DMS 273 (cell line): ENCODE results near the gene PCDHA10.
"Not testable (repeated sequence)": the region's sequence is repeated elsewhere in the genome, so short reads cannot be mapped to it uniquely, and the experiment has no call there.

Experiments used
- DNase-seq: peaks from one replicate; lab custom pipeline; 2025; ENCODE audit not compliant: unreplicated experiment; lab: John Stamatoyannopoulos, UW

Gene PCDHA10

DNA sequence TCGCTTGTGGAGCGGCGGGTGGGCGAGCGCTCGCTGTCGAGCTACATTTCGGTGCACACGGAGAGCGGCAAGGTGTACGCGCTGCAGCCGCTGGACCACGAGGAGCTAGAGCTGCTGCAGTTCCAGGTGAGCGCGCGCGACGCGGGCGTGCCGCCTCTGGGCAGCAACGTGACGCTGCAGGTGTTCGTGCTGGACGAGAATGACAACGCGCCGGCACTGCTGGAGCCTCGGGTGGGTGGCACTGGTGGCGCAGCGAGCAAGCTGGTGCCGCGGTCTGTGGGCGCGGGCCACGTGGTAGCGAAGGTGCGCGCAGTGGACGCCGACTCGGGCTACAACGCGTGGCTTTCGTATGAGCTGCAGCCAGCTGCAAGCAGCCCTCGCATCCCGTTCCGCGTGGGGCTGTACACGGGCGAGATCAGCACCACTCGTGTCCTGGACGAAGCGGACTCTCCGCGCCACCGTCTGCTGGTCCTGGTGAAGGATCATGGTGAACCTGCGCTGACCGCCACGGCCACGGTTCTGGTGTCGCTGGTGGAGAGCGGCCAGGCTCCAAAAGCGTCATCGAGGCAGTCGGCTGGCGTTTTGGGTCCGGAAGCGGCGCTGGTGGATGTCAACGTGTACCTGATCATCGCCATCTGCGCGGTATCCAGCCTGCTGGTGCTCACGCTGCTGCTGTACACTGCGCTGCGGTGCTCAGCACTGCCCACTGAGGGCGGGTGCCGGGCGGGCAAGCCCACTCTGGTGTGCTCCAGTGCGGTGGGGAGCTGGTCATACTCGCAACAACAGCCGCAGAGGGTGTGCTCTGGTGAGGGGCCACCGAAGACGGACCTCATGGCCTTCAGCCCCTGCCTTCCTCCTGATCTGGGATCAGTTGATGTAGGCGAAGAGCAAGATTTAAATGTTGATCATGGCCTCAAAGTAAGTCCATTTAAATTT is 12.6 kb upstream of the PCDHA10 start:
- DNase-seq, result no peak

DNA sequence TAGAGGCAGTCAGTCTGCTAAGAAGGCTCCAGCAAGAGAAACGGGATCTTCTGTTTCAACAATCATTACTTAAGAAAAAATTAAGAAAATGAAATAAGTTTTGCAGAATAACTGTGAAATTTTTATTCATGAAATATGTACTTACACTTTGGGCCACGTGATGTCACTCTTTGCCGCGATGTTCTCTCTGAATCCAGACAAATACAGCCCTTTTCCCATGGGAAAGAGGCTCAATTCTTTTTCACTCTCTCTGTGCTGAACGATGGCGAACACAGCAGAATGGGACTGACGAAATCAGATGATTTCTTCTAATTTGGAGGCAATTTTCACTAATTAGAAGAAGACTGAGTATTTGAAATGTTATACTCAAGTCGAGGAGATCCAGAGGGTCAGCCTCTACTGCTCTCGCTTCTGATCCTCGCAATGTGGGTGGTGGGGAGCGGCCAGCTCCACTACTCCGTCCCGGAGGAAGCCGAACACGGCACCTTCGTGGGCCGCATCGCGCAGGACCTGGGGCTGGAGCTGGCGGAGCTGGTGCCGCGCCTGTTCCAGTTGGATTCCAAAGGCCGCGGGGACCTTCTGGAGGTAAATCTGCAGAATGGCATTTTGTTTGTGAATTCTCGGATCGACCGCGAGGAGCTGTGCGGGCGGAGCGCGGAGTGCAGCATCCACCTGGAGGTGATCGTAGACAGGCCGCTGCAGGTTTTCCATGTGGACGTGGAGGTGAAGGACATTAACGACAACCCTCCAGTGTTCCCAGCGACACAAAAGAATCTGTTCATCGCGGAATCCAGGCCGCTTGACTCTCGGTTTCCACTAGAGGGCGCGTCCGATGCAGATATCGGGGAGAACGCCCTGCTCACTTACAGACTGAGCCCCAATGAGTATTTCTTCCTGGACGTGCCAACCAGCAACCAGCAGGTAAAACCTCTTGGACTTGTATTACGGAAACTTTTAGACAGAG is 7.3 kb upstream of the PCDHA10 start, which contains the start of gene PCDHA9:
Gene PCDHA9 (plus strand): TSS at position 244 of the 964 bp plus-strand sequence. CDS start 114 bp downstream, at position 358.
- not testable (repeated sequence) for DNase-seq

DNA sequence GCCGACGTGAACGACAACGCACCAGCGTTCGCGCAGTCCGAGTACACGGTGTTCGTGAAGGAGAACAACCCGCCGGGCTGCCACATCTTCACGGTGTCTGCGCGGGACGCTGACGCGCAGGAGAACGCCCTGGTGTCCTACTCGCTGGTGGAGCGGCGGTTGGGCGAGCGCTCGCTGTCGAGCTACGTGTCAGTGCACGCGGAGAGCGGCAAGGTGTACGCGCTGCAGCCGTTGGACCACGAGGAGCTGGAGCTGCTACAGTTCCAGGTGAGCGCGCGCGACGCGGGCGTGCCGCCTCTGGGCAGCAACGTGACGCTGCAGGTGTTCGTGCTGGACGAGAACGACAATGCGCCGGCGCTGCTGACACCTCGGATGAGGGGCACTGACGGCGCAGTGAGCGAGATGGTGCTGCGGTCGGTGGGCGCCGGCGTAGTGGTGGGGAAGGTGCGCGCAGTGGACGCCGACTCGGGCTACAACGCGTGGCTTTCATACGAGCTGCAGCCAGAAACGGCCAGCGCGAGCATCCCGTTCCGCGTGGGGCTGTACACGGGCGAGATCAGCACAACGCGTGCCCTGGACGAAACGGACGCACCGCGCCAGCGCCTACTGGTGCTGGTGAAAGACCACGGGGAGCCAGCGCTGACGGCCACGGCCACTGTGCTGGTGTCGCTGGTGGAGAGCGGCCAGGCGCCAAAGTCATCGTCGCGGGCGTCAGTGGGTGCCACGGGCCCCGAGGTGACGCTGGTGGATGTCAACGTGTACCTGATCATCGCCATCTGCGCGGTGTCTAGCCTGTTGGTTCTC is 5.7 kb upstream of the PCDHA10 start:
- DNase-seq, result not testable (repeated sequence)

DNA sequence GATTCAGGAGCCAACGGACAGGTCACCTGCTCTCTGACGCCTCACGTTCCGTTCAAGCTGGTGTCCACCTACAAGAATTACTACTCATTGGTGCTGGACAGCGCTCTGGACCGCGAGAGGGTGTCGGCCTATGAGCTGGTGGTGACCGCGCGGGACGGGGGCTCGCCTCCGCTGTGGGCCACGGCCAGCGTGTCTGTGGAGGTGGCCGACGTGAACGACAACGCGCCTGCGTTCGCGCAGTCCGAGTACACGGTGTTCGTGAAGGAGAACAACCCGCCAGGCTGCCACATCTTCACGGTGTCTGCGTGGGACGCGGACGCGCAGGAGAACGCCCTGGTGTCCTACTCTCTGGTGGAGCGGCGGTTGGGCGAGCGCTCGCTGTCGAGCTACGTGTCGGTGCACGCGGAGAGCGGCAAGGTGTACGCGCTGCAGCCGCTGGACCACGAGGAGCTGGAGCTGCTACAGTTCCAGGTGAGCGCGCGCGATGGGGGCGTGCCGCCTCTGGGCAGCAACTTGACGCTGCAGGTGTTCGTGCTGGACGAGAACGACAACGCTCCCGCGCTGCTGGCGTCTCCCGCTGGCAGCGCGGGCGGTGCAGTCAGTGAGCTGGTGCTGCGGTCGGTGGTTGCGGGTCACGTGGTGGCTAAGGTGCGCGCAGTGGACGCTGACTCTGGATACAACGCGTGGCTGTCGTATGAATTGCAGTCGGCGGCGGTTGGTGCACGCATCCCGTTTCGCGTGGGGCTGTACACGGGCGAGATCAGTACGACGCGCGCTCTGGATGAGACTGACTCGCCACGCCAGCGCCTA is 1.7 kb downstream of the PCDHA10 start:
- no peak for DNase-seq

DNA sequence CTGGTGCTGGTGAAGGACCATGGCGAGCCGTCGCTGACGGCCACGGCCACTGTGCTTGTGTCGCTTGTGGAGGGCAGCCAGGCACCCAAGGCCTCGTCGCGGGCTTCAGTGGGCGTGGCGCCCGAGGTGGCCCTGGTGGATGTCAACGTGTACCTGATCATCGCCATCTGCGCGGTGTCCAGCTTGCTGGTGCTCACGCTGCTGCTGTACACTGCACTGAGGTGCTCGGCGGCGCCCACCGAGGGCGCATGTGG is 2.2 kb downstream of the PCDHA10 start:
- DNase-seq, result no peak

DNA sequence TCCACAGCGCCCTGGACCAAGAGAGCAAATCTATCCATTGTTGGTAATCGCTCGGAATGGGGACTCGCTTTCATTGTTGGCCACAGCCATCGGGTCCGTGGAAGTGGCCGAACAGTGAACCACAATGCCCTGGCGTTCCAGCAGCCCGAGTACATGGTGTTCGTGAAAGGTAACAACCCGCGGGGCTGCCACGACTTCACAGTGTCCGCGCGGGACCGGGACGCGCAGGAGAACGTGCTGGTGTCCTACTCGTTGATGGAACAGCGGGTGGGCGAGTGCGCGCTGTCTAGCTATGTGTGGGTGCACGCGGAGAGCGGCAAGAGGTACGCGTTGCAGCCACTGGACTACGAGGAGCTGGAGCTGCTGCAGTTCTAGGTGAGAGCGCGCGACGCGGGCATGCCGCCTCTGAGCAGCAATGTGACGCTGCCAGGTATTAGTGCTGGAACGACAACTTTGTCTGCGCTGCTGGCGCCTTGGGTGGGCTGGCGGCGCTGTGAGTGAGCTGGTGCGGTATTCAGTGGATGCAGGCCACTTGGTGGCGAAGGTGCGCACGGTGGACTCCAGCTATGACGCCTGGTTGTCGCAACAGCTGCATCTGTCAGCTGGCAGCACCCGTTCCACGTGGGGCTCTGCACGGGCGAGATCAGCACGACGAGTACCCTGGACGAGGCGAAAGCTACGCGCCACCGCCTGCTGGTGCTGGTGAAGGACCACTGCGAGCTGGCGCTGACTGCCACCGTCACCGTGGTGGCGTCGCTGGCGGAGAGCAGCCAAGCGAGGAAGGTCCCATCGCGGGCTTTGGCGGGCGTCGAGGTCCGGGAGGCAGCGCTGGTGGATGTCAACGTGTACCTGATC is 7.0 kb downstream of the PCDHA10 start:
- DNase-seq, result no peak

DNA sequence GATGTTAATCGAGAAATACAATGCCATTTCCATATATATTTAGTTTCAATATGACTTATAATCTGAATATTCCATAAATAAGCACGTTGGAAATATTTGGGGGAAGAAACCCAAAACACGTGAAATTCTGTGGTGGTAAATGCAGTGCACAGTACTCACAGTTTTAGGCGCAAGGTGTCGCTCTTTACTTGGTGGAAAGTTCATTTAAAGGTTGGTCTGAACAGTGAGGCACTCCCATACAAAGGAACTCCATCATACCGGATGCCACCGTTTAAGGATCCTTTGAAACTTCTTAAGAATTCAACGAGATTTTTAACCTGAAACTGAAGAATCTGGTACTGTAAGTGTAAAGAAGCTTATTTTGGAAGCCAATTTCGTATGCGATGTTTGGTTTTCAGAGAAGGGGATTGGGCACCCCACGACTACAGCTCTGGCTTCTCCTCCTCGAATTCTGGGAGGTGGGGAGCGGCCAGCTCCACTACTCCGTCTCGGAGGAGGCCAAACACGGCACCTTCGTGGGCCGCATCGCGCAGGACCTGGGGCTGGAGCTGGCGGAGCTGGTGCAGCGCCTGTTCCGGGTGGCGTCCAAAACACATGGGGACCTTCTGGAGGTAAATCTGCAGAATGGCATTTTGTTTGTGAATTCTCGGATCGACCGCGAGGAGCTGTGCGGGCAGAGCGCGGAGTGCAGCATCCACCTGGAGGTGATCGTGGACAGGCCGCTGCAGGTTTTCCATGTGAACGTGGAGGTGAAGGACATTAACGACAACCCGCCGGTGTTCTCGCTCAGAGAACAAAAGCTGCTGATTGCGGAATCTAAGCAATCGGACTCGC is 13.2 kb downstream of the PCDHA10 start, which contains the start of gene PCDHA11:
Gene PCDHA11 (plus strand): TSS at position 237 of the 834 bp plus-strand sequence. CDS start 147 bp downstream, at position 384.
- peak; percentile 83 for DNase-seq

DNA sequence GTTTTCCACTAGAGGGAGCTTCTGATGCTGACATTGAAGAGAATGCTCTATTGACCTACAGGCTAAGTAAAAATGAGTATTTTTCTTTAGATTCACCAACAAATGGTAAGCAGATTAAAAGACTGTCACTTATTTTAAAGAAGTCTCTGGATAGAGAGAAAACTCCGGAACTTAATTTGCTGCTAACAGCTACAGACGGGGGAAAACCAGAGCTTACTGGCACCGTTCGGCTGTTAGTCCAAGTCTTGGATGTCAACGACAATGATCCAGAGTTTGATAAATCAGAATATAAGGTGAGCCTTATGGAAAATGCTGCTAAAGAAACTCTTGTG is 13.8 kb downstream of the PCDHA10 start:
- no peak for DNase-seq

DNA sequence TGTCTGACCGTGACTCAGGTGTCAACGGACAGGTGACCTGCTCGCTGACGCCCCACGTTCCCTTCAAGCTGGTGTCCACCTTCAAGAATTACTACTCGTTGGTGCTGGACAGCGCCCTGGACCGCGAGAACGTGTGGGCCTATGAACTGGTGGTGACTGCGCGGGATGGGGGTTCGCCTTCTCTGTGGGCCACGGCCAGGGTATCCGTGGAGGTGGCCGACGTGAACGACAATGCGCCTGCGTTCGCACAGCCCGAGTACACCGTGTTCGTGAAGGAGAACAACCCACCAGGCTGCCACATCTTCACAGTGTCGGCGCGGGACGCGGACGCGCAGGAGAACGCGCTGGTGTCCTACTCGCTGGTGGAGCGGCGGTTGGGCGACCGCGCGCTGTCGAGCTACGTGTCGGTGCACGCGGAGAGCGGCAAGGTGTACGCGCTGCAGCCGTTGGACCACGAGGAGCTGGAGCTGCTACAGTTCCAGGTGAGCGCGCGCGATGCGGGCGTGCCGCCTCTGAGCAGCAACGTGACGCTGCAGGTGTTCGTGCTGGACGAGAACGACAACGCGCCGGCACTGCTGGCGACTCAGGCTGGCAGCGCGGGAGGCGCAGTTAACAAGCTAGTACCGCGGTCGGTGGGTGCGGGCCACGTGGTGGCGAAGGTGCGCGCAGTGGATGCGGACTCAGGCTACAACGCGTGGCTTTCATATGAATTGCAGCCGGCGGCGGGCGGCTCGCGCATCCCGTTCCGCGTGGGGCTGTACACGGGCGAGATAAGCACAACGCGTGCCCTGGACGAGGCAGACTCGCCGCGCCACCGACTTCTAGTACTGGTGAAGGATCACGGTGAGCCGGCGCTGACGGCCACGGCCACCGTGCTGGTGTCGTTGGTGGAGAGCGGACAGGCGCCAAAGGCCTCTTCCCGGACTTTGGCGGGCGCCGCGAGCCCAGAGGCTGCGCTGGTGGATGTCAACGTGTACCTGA is 14.8 kb downstream of the PCDHA10 start:
- no peak for DNase-seq

DNA sequence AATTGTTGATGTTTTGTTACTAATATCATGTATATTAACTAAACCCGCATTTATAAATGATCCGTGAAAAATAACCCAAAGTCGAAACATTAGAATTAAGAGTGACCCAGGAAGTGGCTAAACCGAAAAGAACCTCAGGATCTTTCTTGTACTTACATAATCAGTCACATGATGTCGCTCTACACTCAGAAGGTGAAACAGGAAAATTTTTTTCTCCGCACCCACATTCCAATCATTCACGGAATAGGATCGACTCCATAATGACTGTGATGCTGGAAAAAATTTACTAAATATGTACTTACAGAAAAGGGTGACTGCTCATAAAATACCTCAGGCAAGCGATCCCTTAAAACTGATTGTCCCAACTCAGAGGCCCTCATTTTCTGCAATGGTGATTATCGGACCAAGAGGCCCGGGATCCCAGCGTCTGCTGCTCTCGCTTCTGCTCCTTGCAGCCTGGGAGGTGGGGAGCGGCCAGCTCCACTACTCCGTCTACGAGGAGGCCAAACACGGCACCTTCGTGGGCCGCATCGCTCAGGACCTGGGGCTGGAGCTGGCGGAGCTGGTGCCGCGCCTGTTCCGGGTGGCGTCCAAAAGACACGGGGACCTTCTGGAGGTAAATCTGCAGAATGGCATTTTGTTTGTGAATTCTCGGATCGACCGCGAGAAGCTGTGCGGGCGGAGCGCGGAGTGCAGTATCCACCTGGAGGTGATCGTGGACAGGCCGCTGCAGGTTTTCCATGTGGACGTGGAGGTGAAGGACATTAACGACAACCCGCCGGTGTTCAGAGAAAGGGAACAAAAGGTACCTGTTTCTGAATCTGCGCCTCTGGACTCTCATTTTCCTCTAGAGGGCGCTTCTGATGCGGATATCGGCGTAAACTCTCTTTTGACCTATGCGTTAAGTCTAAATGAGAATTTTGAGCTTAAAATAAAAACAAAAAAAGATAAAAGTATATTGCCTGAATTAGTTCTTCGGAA is 19.7 kb downstream of the PCDHA10 start, which contains the start of gene PCDHA12:
Gene PCDHA12 (plus strand): TSS at position 224 of the 981 bp plus-strand sequence. CDS start 165 bp downstream, at position 389.
- no peak for DNase-seq

DNA sequence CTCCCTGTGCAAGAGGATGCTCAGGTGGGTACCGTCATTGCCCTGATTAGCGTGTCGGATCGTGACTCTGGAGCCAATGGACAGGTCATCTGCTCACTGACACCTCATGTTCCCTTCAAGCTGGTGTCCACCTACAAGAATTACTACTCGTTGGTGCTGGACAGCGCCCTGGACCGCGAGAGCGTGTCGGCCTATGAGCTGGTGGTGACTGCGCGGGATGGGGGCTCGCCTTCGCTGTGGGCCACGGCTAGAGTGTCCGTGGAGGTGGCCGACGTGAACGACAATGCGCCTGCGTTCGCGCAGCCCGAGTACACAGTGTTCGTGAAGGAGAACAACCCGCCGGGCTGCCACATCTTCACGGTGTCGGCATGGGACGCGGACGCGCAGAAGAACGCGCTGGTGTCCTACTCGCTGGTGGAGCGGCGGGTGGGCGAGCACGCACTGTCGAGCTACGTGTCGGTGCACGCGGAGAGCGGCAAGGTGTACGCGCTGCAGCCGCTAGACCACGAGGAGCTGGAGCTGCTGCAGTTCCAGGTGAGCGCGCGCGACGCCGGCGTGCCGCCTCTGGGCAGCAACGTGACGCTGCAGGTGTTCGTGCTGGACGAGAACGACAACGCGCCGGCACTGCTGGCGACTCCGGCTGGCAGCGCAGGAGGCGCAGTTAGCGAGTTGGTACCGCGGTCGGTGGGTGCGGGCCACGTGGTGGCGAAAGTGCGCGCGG is 21.0 kb downstream of the PCDHA10 start:
- DNase-seq, result not testable (repeated sequence)

DNA sequence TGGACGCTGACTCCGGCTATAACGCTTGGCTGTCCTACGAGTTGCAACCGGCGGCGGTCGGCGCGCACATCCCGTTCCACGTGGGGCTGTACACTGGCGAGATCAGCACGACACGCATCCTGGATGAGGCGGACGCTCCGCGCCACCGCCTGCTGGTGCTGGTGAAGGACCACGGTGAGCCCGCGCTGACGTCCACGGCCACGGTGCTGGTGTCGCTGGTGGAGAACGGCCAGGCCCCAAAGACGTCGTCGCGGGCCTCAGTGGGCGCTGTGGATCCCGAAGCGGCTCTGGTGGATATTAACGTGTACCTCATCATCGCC is 21.5 kb downstream of the PCDHA10 start:
- no peak for DNase-seq

DNA sequence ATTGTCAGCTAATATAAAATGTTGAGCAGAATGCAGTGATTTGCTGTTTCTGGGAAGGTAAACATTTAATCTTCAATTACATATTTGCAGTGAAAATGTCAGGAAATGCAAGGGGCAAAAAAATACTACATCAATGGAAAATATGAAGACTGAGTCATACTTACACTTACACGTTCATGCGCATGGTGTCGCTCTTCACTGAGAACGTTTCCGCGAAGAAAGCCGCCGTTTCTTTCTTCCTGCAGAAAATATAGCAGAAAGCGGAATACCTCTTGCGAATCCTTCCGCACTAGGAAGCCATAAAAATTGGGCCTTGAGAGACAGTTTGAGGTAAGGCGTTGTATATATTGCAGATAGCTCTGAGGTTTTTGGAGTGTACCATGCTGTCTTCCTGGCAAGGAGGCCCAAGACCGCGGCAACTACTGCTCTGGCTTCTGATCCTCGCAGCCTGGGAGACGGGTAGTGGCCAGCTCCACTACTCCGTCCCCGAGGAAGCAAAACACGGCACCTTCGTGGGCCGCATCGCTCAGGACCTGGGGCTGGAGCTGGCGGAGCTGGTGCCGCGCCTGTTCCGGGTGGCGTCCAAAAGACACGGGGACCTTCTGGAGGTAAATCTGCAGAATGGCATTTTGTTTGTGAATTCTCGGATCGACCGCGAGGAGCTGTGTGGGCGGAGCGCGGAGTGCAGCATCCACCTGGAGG is 26.3 kb downstream of the PCDHA10 start, which contains the start of gene PCDHA13:
Gene PCDHA13 (plus strand): TSS at position 236 of the 702 bp plus-strand sequence. CDS start 145 bp downstream, at position 381.
- DNase-seq, result peak; percentile 76

DNA sequence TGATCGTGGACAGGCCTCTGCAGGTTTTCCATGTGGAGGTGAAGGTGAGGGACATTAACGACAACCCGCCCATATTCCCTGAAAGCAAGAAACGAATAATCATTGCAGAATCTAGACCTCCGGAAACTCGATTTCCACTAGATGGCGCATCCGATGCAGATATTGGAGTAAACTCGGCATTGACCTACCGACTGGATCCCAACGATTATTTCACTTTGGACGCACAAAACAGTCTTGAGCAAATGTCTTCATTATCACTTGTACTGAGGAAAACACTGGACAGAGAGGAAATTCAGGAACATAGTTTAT is 26.8 kb downstream of the PCDHA10 start:
- DNase-seq, result peak; percentile 69

DNA sequence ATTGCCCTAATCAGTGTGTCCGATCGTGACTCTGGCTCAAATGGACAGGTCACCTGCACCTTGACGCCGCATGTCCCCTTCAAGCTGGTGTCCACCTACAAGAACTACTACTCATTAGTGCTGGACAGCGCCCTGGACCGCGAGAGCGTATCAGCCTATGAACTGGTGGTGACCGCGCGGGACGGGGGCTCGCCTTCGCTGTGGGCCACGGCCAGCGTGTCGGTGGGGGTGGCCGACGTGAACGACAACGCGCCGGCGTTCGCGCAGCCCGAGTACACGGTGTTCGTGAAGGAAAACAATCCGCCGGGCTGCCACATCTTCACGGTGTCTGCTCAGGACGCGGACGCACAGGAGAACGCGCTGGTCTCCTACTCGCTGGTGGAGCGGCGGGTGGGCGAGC is 27.7 kb downstream of the PCDHA10 start:
- no peak for DNase-seq
